Activated naive CD8-positive, alpha-beta T cell treated with anti-CD3 and anti-CD28 coated beads, Interleukin-2, amount 50 U/mL, for 16 hours (primary cell): ENCODE data around the gene EFCAB5.
A peak's percentile ranks its signal among the peaks of the same experiment; 100 is the strongest.
"Not testable (repeated sequence)": the region's sequence is repeated elsewhere in the genome, so short reads cannot be mapped to it uniquely, and the experiment has no call there.

ENCODE experiments used
- DNase-seq: peaks from one replicate; pipeline ENCODE4 v3.0.0-alpha.2; 2020; ENCODE audit warnings: low read depth, low spot score

EFCAB5 gene

GRCh38 chr17:30093463-30094147, 152.2 kb downstream of the EFCAB5 start:
- DNase-seq, result no peak

- no peak for DNase-seq
Observed at GRCh38 chr17:30095507-30096244, 154.2 kb downstream of the EFCAB5 start.

GRCh38 chr17:30101686-30102390, 160.4 kb downstream of the EFCAB5 start:
- no peak for DNase-seq

GRCh38 chr17:30103921-30104320, 162.5 kb downstream of the EFCAB5 start:
- DNase-seq, result no peak

GRCh38 chr17:30104575-30105339, 163.3 kb downstream of the EFCAB5 start:
- peak; percentile 47 for DNase-seq

- DNase-seq, result no peak
Observed at GRCh38 chr17:30112794-30113193, 171.4 kb downstream of the EFCAB5 start.

GRCh38 chr17:30113213-30113612, 171.8 kb downstream of the EFCAB5 start:
- DNase-seq, result no peak

- no peak for DNase-seq
Observed at GRCh38 chr17:30116345-30116660, 174.9 kb downstream of the EFCAB5 start.

- peak; percentile 85 for DNase-seq
Observed at GRCh38 chr17:30116661-30117551, 175.5 kb downstream of the EFCAB5 start, which contains the start of gene NSRP1. Gene NSRP1 (plus strand): TSS chr17:30116816. CDS start chr17:30116844, 28 bp downstream.

GRCh38 chr17:30117675-30118081, 176.2 kb downstream of the EFCAB5 start:
- no peak for DNase-seq

GRCh38 chr17:30118635-30119034, 177.2 kb downstream of the EFCAB5 start:
- DNase-seq, result not testable (repeated sequence)

- no peak for DNase-seq
Observed at GRCh38 chr17:30124273-30124796, 182.9 kb downstream of the EFCAB5 start.

GRCh38 chr17:30130121-30130520, 188.7 kb downstream of the EFCAB5 start:
- no peak for DNase-seq

- no peak for DNase-seq
Observed at GRCh38 chr17:30132615-30133014, 191.2 kb downstream of the EFCAB5 start.

- no peak for DNase-seq
Observed at GRCh38 chr17:30133197-30133596, 191.8 kb downstream of the EFCAB5 start.

GRCh38 chr17:30134551-30134950, 193.1 kb downstream of the EFCAB5 start:
- no peak for DNase-seq

- no peak for DNase-seq
Observed at GRCh38 chr17:30137158-30137557, 195.7 kb downstream of the EFCAB5 start.

- DNase-seq, result not testable (repeated sequence)
Observed at GRCh38 chr17:30147860-30148259, 206.4 kb downstream of the EFCAB5 start.

- no peak for DNase-seq
Observed at GRCh38 chr17:30148376-30148775, 206.9 kb downstream of the EFCAB5 start.

- no peak for DNase-seq
Observed at GRCh38 chr17:30151471-30151870, 210.0 kb downstream of the EFCAB5 start.

- no peak for DNase-seq
Observed at GRCh38 chr17:30153463-30153862, 212.0 kb downstream of the EFCAB5 start.
